Naive thymus-derived CD4-positive, alpha-beta T cell (primary cell): ENCODE results near the gene IGSF5. TPM values are rescaled to one million over a fixed set of nuclear protein-coding genes. Genes with fewer than 3 reads are reported as not detected.

Source experiments
- ATAC-seq: fragments of 150-1000 bp; cut with Tn5 transposase; 2 replicates; pipeline ENCODE4 v1.10.0; 2021; ENCODE audit warnings: mild to moderate bottlenecking, moderate library complexity
- CTCF ChIA-PET: fragments of 350-600 bp; sonication (Branson Sonifier 250); formaldehyde crosslinking; loops from one replicate; lab custom pipeline; 2021; ENCODE audit warnings: antibody characterized with exemption; lab: Charles Lee
- POLR2A ChIA-PET: fragments of 350-600 bp; sonication (Branson Sonifier 250); formaldehyde crosslinking; loops from one replicate; lab custom pipeline; 2021; ENCODE audit warnings: antibody characterized with exemption, inconsistent platforms; lab: Charles Lee
- DNase-seq, 9 donors: peaks; one replicate each; pipeline versions ENCODE4 v3.0.0 to v3.0.0-alpha.2; 2020 to 2022; ENCODE audit warnings: mixed read lengths in 1 of 9
- H3K27ac ChIP-seq: one replicate; pipeline ENCODE4 v1.7.0; 2013; ENCODE audit warnings: mild to moderate bottlenecking, low read depth, low read length, moderate library complexity
- H3K27me3 ChIP-seq, 2 donors: one replicate each; pipeline ENCODE4 v1.7.0; 2013; ENCODE audit warnings: low read length in 2 of 2, mild to moderate bottlenecking in 2 of 2, moderate library complexity in 2 of 2; ENCODE audit not compliant: control insufficient read depth in 2 of 2, insufficient read depth in 2 of 2
- H3K36me3 ChIP-seq, 3 experiments: 1 replicate in 2 of 3; 2 replicates in 1 of 3; pipeline ENCODE4 v1.7.0; 2013; ENCODE audit warnings: low read length in 3 of 3, mild to moderate bottlenecking in 3 of 3, moderate library complexity in 1 of 3; ENCODE audit not compliant: insufficient read depth in 3 of 3, control insufficient read depth in 2 of 3
- H3K4me1 ChIP-seq, 2 donors: one replicate each; pipeline ENCODE4 v1.7.0; 2013; ENCODE audit warnings: low read length in 2 of 2, mild to moderate bottlenecking in 2 of 2, moderate library complexity in 1 of 2; ENCODE audit not compliant: control insufficient read depth in 2 of 2, insufficient read depth in 2 of 2
- H3K4me3 ChIP-seq: 2 replicates; pipeline ENCODE4 v1.7.0; 2013; ENCODE audit warnings: mild to moderate bottlenecking, low read length
- H3K9me3 ChIP-seq, 3 experiments: 1 replicate in 2 of 3; 2 replicates in 1 of 3; pipeline ENCODE4 v1.7.0; 2013; ENCODE audit warnings: low read length in 3 of 3; ENCODE audit not compliant: control insufficient read depth in 2 of 3
- H3K27ac Mint-ChIP-seq, 9 donors: one replicate each; pipeline ENCODE4 v1.8.0; 2020 to 2022; ENCODE audit warnings: mixed read lengths in 9 of 9, mild to moderate bottlenecking in 8 of 9, moderate library complexity in 5 of 9, inconsistent platforms in 2 of 9
- H3K27me3 Mint-ChIP-seq, 5 donors: one replicate each; pipeline ENCODE4 v1.8.0; 2021 to 2022; ENCODE audit warnings: mixed read lengths in 5 of 5, mild to moderate bottlenecking in 1 of 5
- H3K36me3 Mint-ChIP-seq, 5 donors: one replicate each; pipeline ENCODE4 v1.8.0; 2020 to 2022; ENCODE audit warnings: mixed read lengths in 5 of 5, mild to moderate bottlenecking in 3 of 5, inconsistent platforms in 1 of 5
- H3K4me1 Mint-ChIP-seq, 7 donors: one replicate each; pipeline ENCODE4 v1.8.0; 2020 to 2022; ENCODE audit warnings: mixed read lengths in 7 of 7, mild to moderate bottlenecking in 3 of 7, inconsistent platforms in 1 of 7
- H3K4me3 Mint-ChIP-seq, 10 donors: one replicate each; pipeline ENCODE4 v1.8.0; 2020 to 2022; ENCODE audit warnings: mild to moderate bottlenecking in 10 of 10, mixed read lengths in 10 of 10, moderate library complexity in 6 of 10, inconsistent platforms in 2 of 10
- H3K9me3 Mint-ChIP-seq, 11 donors: one replicate each; pipeline ENCODE4 v1.8.0; 2020 to 2022; ENCODE audit warnings: mixed read lengths in 11 of 11, mild to moderate bottlenecking in 4 of 11, inconsistent platforms in 1 of 11, moderate library complexity in 1 of 11
- intact Hi-C, 2 donors: fragments of 100-400 bp; cut with micrococcal nuclease; formaldehyde crosslinking; loops; one replicate each; pipeline ENCODE4 v1.15.1; 2023
- polyA plus RNA-seq, 2 donors: library from polyadenylated mRNA; unstranded; fragments of 300-500 nt; fragmentation: Illumina TruSeq; gene quantifications; one replicate each; pipeline ENCODE4 v1.2.3, GENCODE V29; 2021
- total RNA-seq, 6 experiments: library from RNA in 5 of 6; stranded (reverse) in 5 of 6; gene quantifications; 1 replicate in 5 of 6; 2 replicates in 1 of 6; pipeline ENCODE4 v1.2.3 and lab custom pipeline; 2021 to 2026

Gene IGSF5
- total and polyA plus RNA-seq, 7 experiments from 2014 or later, result not detected

DNA sequence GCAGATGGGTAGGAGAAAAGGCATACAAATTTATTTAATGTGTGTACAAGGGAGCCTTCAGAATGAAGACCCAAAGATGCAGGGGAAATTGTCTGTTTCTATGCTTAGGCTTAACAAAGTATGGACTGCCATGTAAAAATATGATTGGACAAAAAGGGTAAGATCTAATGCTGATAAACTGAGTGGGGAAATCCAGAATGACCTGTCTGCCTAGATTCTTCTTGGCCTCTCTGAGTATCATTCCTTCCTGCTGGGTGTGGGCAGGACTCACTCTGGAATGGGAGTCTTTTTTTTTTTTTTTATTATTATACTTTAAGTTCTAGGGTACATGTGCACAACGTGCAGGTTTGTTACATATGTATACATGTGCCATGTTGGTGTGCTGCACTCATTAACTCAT, 61.0 kb downstream of the IGSF5 start:
- Histone ChIP-seq H3K4me1 (no peaks in the 10 kb centered on the region), H3K27ac (no peak overlapping the region), H3K27me3 (no peaks in the 10 kb centered on the region), H3K9me3 (no peaks in the 10 kb centered on the region), H3K36me3 (no peaks in the 10 kb centered on the region), H3K4me3 (no peak overlapping the region)
- intact Hi-C loops, result no loop called here
- H3K4me3 Mint-ChIP-seq, result no peak overlapping the region
- ATAC-seq, result no peak
- no peak for DNase-seq
- CTCF ChIA-PET, result no interaction called here
- H3K27me3 Mint-ChIP-seq, result peaks cover 0 to 21% (median 4%) of the 10 kb centered on the region in 5 donors
- no peaks in the 10 kb centered on the region for H3K4me1 Mint-ChIP-seq
- no peak overlapping the region for H3K27ac Mint-ChIP-seq
- H3K9me3 Mint-ChIP-seq, result peaks cover 0 to 14% (median 3%) of the 10 kb centered on the region in 11 donors
- POLR2A ChIA-PET, result no interaction called here
- no peaks in the 10 kb centered on the region for H3K36me3 Mint-ChIP-seq

DNA sequence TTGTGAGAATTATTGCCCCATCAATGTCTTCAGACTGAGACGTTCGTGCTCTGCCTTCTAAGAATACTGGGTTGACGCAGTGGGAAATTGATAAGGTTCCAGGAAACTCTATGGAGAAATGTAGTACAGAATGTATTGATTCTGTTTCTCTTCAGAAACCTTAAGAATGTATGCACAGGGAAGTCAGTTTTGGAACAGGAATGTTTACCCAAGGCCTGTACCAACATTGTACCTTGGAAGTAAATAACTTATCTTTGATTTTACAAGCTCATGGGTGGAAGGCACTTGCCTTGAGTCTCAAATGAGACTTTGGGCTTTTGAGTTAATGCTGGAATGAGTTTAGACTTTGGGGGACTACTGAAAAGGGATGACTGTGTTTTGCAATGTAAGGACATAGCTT, 62.8 kb downstream of the IGSF5 start:
- CTCF ChIA-PET, result interaction anchor here (0.6 kb wide), 1 partner anchor 18 kb away, joined by 3 read pairs; no protein-coding TSS in a partner anchor
- peaks cover 0 to 14% (median 4%) of the 10 kb centered on the region in 11 donors for H3K9me3 Mint-ChIP-seq

DNA sequence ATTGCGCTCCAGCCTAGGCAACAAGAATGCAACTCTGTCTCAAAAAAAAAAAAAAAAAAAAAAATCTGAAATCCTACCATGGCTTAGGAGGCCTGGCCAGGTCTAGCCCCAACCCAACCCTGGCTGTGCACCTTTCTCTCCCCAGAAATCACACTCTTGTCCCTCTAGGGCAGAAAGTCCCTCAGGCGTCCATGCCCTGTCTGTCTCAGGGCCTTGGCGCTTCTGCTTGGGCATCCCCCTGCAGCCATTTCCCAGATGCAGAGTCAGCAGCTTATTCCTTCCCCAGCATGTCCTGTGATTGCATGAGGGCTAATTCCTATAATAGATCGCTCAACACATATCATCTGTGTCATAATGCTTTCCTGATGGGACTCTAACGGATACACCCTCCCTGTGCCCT, 65.0 kb downstream of the IGSF5 start:
- Mint-ChIP-seq H3K4me3 (no peak overlapping the region), H3K9me3 (peaks cover 0 to 14% (median 5%) of the 10 kb centered on the region in 11 donors), H3K27ac (no peak overlapping the region), H3K36me3 (no peaks in the 10 kb centered on the region), H3K27me3 (peaks cover 0 to 21% (median 3%) of the 10 kb centered on the region in 5 donors), H3K4me1 (no peaks in the 10 kb centered on the region)
- no peak for DNase-seq
- CTCF ChIA-PET, result no interaction called here
- H3K36me3 ChIP-seq, result no peaks in the 10 kb centered on the region
- H3K4me1 ChIP-seq, result no peaks in the 10 kb centered on the region
- no peak overlapping the region for H3K4me3 ChIP-seq
- POLR2A ChIA-PET, result no interaction called here
- no peaks in the 10 kb centered on the region for H3K27me3 ChIP-seq
- intact Hi-C loops, result no loop called here
- no peak overlapping the region for H3K27ac ChIP-seq
- no peak for ATAC-seq
- no peaks in the 10 kb centered on the region for H3K9me3 ChIP-seq

More for the DNA sequence above, 62.8 kb downstream of the IGSF5 start:
- Histone ChIP-seq H3K36me3 (no peaks in the 10 kb centered on the region), H3K27ac (no peak overlapping the region), H3K4me3 (no peak overlapping the region), H3K27me3 (no peaks in the 10 kb centered on the region), H3K4me1 (no peaks in the 10 kb centered on the region), H3K9me3 (no peaks in the 10 kb centered on the region)
- ATAC-seq, result no peak
- H3K36me3 Mint-ChIP-seq, result no peaks in the 10 kb centered on the region
- POLR2A ChIA-PET, result no interaction called here
- H3K27ac Mint-ChIP-seq, result no peak overlapping the region
- DNase-seq, result no peak
- no peaks in the 10 kb centered on the region for H3K4me1 Mint-ChIP-seq
- intact Hi-C loops, result no loop called here
- H3K27me3 Mint-ChIP-seq, result peaks cover 0 to 21% (median 3%) of the 10 kb centered on the region in 5 donors
- H3K4me3 Mint-ChIP-seq, result no peak overlapping the region

DNA sequence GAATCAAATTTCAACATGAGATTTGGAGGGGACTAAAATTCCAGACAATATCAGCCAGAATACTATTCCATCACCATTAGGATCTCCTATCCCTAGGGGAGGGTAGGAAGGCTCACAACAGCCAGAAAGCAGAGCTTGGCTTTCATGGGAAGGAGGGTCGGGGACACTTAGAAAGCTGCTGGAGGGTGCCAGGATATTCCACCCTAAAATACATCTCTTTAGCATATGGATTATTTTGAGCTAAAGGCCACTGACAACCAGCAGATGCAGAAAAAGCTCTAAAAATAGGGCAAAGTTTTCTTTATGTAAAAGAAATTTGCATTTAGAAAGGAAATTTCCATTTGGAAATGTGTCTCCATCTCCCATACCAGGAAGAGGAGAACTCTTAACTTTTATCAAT, 68.0 kb downstream of the IGSF5 start:
- no peaks in the 10 kb centered on the region for H3K36me3 Mint-ChIP-seq
- POLR2A ChIA-PET, result no interaction called here
- H3K27ac ChIP-seq, result no peak overlapping the region
- no peaks in the 10 kb centered on the region for H3K36me3 ChIP-seq
- no peak overlapping the region for H3K4me3 ChIP-seq
- ATAC-seq (no peak), DNase-seq (no peak)
- no peaks in the 10 kb centered on the region for H3K4me1 ChIP-seq
- CTCF ChIA-PET, result no interaction called here
- no peaks in the 10 kb centered on the region for H3K27me3 ChIP-seq
- no peak overlapping the region for H3K27ac Mint-ChIP-seq
- peaks cover 0 to 9% (median 3%) of the 10 kb centered on the region in 11 donors for H3K9me3 Mint-ChIP-seq
- H3K27me3 Mint-ChIP-seq, result peaks cover 0 to 24% (median 3%) of the 10 kb centered on the region in 5 donors
- intact Hi-C loops, result no loop called here
- H3K4me1 Mint-ChIP-seq, result no peaks in the 10 kb centered on the region
- H3K9me3 ChIP-seq, result no peaks in the 10 kb centered on the region
- no peak overlapping the region for H3K4me3 Mint-ChIP-seq

DNA sequence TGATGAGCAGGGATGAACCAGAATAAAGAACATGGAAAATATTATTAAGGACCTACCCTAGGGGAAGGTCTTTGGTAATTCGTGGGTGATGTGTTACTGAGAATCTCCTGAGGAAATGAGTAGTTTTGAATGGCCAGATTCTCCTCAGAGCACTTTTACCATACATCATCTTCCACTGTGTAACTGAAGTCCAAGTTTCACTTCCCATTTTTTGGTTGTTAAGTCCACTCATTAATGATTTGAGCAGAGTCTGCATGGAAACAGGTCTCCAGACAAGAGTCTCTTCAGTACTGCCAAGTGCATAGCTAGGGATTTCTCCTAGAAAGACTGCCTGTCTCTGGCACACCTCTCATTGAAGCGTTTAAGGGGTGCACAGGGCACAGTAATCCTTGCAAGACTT, 73.6 kb downstream of the IGSF5 start:
- no peaks in the 10 kb centered on the region for H3K9me3 ChIP-seq

DNA sequence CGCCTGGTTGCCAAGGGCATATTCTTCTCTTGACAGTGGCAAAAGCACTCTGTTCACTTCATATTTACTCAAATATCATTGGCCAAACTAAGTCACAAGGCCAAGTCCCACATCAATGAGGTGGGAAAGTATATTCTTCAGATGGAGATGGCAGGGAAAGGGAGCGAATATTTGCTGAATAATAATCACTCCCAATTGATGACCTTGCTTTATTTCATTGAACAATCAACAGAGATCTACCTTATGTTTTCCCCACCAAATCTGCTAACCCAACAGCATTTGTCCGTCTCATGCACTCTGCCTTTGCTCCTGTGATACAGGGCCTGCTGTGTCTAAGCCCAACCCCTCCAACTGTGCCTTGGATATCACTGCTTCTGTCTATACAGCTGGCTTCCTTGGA, 77.1 kb downstream of the IGSF5 start:
- H3K4me3 ChIP-seq, result no peak overlapping the region
- no peaks in the 10 kb centered on the region for H3K4me1 ChIP-seq
- CTCF ChIA-PET, result no interaction called here
- POLR2A ChIA-PET, result no interaction called here
- Mint-ChIP-seq H3K9me3 (peaks cover 0 to 12% (median 5%) of the 10 kb centered on the region in 11 donors), H3K36me3 (no peaks in the 10 kb centered on the region), H3K27ac (no peak overlapping the region), H3K4me3 (no peak overlapping the region), H3K4me1 (no peaks in the 10 kb centered on the region), H3K27me3 (peaks cover 0 to 6% (median 0%) of the 10 kb centered on the region in 5 donors)
- no peak overlapping the region for H3K27ac ChIP-seq
- no peaks in the 10 kb centered on the region for H3K36me3 ChIP-seq
- intact Hi-C loops, result no loop called here
- no peaks in the 10 kb centered on the region for H3K9me3 ChIP-seq
- ATAC-seq (no peak), DNase-seq (no peak)
- H3K27me3 ChIP-seq, result no peaks in the 10 kb centered on the region

More for the DNA sequence above, 73.6 kb downstream of the IGSF5 start:
- Histone ChIP-seq H3K27ac (no peak overlapping the region), H3K4me1 (no peaks in the 10 kb centered on the region), H3K36me3 (no peaks in the 10 kb centered on the region), H3K4me3 (no peak overlapping the region), H3K27me3 (no peaks in the 10 kb centered on the region)
- Mint-ChIP-seq H3K9me3 (peaks cover 0 to 7% (median 1%) of the 10 kb centered on the region in 11 donors), H3K27me3 (peaks cover 0 to 12% (median 0%) of the 10 kb centered on the region in 5 donors), H3K36me3 (no peaks in the 10 kb centered on the region), H3K4me3 (no peak overlapping the region), H3K27ac (no peak overlapping the region), H3K4me1 (no peaks in the 10 kb centered on the region)
- no peak for DNase-seq
- intact Hi-C loops, result no loop called here
- CTCF ChIA-PET, result no interaction called here
- POLR2A ChIA-PET, result no interaction called here
- no peak for ATAC-seq

DNA sequence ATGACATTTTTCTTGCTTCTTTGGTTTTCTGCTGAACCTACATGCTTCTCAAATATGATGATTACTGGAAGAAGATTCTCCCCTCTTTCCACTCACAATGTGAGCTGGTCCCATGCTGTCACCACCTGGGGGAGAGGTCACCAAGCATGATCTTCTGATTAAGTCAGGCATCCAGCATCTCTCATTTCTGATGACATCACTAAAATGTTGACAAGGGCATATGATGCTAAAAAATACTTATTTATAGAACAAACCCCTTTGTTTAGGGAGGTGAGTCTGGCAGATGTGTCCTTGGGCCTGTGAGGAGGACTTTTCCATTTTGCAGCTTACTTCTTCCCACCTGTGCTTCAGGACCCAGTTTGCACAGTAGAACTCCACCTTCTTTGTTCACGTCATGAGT, 80.3 kb downstream of the IGSF5 start:
- intact Hi-C loops, result no loop called here
- ATAC-seq, result no peak
- CTCF ChIA-PET, result no interaction called here

More for the DNA sequence above, 80.3 kb downstream of the IGSF5 start:
- Histone ChIP-seq H3K27ac (no peak overlapping the region), H3K36me3 (no peaks in the 10 kb centered on the region), H3K4me3 (no peak overlapping the region), H3K9me3 (no peaks in the 10 kb centered on the region), H3K27me3 (no peaks in the 10 kb centered on the region), H3K4me1 (no peaks in the 10 kb centered on the region)
- Mint-ChIP-seq H3K27me3 (peaks cover 0 to 12% (median 0%) of the 10 kb centered on the region in 5 donors), H3K27ac (no peak overlapping the region), H3K36me3 (no peaks in the 10 kb centered on the region), H3K9me3 (peaks cover 0 to 25% (median 4%) of the 10 kb centered on the region in 11 donors), H3K4me1 (no peaks in the 10 kb centered on the region), H3K4me3 (no peak overlapping the region)
- DNase-seq, result no peak
- POLR2A ChIA-PET, result no interaction called here
